Jurkat, Clone E6-1 (cell line): Measurements from ENCODE around the gene PSMD7.
"Not testable (repeated sequence)": the region's sequence is repeated elsewhere in the genome, so short reads cannot be mapped to it uniquely, and the experiment has no call there.

Experiments used
- DNase-seq: peaks from one replicate; pipeline ENCODE4 v3.0.0-alpha.2; 2011; ENCODE audit warnings: low read depth, low spot score
- H3K4me3 ChIP-seq: 2 replicates; pipeline ENCODE4 v1.5.1; 2011; ENCODE audit warnings: mild to moderate bottlenecking, low read length, control low read depth, moderate library complexity

Gene PSMD7

DNA sequence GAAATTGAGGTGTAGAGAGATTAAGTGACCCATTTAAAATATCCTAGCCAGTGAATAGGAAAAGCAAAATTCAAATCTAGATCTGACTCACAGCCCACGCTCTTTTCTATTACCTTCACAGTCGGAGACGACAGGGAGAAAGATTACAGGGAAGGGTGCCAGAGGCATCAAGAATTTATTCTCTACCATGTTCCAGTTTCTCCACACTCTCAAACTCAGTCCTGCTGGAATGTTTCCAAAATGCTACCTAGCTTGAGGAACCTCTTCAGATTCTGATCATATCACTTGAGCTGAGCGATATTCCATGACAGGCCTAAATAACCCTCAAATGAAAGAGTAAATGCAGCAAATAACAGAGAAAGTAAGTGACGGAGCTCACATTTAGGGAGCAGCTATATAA is 5.4 kb upstream of the PSMD7 start:
- no peak overlapping the region for H3K4me3 ChIP-seq
- no peak for DNase-seq

DNA sequence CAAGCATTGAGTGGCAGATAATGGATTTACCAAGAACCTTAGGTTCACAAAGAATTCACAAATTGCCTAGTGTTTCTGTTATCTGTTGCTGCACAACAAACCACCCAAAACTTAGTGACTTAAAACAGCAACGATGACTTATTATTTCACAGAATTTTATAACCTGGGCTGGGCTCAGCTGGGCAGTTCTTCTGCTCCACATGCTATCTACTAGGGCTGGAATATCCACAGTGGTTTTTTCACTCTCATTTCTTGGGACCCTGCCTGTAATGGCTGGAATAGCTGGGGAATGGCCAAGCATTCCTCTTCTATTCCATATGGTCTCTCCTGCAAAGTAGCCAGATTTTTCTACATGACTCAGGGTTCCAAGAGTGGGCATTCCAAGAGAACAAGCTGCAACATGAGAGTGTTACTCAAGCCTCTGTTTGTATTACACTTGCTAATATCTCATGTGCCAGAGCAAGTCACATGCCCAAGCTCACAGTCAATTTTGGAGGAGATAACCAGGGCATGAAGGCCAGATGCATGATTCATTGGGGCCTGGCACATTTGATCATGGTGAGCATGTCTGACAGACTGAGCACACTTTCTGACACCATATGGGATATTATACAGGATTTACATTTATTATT is 4.9 kb upstream of the PSMD7 start:
- H3K4me3 ChIP-seq = no peak overlapping the region
- DNase-seq = no peak

DNA sequence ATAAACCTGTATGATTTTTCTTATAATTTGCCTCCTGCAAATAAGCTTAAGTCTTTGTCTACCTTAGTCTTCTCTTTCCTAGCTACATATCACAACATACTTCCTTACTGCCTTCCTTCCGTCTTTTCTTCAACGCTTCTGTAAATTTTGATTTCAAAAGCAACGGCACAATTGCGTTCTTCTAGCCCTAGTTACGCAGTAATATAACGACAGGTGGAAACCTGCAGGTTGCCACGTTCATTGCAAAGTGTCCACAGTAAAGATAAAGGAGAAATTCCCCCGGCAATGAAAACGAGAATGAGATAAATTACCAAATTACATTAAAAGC is 546 bp upstream of the PSMD7 start:
- H3K4me3 ChIP-seq = peak overlapping the region; percentile 94
- DNase-seq = no peak

GRCh38 chr16:74297145-74297665 is 591 bp downstream of the PSMD7 start:
- H3K4me3 ChIP-seq = peak overlapping the region; percentile 94
- no peak for DNase-seq

- H3K4me3 ChIP-seq = peak overlapping the region; percentile 94
- no peak for DNase-seq
These were observed 1.5 kb downstream of the PSMD7 start for GRCh38 chr16:74298104-74298503.

- DNase-seq = no peak
- H3K4me3 ChIP-seq = no peak overlapping the region
These were observed 5.7 kb downstream of the PSMD7 start for GRCh38 chr16:74302341-74302740.

- DNase-seq = no peak
- no peak overlapping the region for H3K4me3 ChIP-seq
These were observed 7.7 kb downstream of the PSMD7 start for GRCh38 chr16:74304164-74304834.

DNA sequence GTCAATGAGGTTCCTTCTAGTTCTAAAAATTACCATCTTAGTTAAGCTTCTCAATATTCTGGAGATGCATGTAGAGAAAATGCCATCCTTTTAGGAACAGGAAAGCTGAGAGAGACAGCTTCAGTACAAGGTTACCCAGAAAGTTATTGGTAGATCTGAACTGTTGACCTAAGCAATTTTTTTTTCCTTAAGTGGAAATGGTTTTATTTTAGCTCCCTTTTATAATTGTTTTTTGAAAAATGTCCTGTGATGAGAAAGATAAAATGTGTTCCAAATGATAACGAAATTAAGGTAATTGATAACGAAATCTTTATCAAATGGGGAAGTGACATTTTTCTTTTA is 8.2 kb downstream of the PSMD7 start:
- no peak overlapping the region for H3K4me3 ChIP-seq
- DNase-seq = no peak

- H3K4me3 ChIP-seq = no peak overlapping the region
- DNase-seq = no peak
These were observed 8.7 kb downstream of the PSMD7 start for GRCh38 chr16:74305281-74305680.

GRCh38 chr16:74305978-74306784 is 9.6 kb downstream of the PSMD7 start:
- H3K4me3 ChIP-seq = no peak overlapping the region
- DNase-seq = no peak

GRCh38 chr16:74307383-74307782 is 10.8 kb downstream of the PSMD7 start:
- H3K4me3 ChIP-seq = no peak overlapping the region
- no peak for DNase-seq

DNA sequence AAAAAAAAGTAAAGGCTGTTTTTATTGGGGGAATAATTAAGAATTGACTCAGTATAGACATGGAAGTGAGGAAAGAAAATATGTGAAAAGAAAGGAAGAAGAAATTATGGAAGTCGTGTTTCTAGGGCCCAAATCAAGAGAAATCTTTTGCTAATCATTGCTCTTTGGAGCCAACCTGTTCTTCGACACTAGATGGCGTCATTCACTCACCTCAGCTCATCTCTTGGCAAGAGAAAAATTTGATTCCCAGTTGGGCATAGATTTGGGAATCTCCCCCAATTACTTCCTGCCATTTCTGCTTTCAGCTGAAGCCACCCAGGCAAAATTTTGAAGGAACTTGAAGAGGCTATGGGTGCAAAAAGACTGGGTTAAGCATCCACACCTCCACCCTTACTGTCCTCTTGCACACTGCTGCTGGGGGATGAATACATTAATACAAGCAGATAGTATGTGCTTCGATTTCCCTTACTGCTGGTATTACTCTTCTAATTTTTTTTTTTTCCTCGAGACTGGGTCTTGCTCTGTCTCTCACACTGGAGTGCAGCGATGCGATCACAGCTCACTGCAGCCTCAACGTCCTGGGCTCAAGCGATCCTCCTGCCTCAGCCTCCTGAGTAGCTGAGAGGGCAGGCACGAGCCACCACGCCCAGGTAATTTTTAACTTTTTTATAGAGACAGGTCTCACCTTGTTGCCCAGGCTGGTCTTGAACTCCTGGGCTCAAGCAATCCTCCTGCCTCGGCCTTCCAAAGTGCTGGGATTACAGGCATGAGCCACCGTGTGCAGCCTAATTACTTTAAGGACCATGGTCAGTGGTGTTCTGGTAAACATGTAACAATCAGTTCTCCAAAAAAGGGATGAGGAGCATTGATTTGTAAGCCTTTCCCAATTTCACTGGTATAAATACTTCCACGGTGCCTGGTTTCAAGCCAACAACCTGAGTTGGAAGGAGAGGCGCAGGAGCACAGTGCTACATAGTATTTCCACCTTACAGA is 13.5 kb downstream of the PSMD7 start:
- no peak overlapping the region for H3K4me3 ChIP-seq
- peak; percentile 41 for DNase-seq

DNA sequence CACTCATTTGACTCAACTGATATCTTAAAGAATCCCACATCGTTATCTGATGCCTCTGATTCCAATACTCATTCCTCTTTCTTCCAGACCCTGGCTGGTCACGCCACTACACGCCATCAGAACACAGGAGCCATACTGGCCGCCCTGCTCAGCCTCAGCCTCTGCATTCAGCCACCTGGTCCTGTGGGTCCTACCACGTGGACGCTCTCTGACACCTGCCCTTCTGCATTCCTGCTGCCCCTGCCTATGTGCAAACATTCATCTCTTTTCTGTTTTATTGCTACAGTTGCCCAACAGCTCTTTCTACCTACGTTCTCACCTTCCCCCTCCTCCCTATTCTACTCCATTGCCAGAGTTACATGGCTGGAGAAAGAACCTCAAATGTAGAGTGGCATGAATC is 18.4 kb downstream of the PSMD7 start:
- no peak overlapping the region for H3K4me3 ChIP-seq
- no peak for DNase-seq

DNA sequence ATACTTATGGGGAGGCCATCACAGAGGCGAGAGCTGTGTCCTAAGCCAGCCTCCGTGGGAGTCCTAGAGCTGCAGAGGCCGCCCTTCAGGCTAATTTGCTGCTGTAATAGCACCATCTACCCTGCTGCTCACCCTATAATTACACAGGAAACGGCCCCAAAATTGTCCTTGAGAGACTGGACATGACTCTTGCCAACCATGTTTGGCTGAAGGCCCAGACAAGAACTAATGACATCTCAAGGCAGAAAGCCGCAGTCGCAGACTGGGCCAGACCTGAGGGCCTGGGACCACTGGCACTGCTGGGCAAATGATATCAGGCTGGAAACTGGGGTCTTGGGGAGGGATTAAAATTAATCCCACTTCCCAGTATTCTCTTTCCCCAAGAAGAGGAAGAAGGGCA is 24.1 kb downstream of the PSMD7 start:
- DNase-seq = no peak

GRCh38 chr16:74321356-74321755 is 24.7 kb downstream of the PSMD7 start:
- no peak overlapping the region for H3K4me3 ChIP-seq
- DNase-seq = no peak

More for the DNA sequence above, 24.1 kb downstream of the PSMD7 start:
- H3K4me3 ChIP-seq = no peak overlapping the region

DNA sequence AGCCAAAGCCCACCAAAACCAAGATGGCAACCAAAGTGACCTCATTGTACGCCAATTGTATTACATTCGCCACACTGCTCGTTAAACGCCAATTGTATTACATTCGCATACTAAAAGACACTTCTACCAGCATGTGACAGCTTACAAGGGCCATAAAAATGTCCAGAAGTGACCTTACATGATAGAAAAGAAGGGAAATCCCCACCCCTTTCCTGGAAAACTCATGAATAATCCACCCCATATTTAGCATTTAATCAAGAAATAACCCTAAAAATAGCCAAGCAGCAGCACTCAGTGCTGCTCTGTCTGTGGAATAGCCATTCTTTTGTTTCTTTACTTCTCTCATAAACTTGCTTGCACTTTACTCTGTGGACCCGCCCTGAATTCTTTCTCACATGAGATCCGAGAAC is 25.7 kb downstream of the PSMD7 start:
- no peak for DNase-seq
- no peak overlapping the region for H3K4me3 ChIP-seq

- not testable (repeated sequence) for H3K4me3 ChIP-seq, DNase-seq
These were observed 28.2 kb downstream of the PSMD7 start for GRCh38 chr16:74324777-74325176.

DNA sequence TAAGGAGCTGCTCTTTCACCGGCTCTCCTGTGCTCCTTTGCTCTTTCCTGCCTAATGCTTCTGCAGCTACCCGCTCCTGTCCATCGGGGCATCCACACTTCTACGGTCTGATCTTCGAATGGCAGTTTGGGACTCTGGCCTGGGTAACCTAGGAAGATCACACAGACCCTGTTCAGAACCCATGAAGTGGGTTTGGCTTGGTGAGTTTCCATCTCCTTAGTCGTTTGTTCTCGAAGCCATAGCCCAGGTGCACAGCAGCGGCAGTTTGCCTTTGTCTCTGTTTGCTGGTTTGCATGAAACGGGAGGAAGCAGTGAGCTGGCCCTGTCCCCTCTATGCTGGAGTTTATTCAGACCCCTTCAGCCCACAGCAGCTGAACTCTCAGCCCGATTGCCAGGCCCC is 29.0 kb downstream of the PSMD7 start:
- peak; percentile 65 for DNase-seq
- H3K4me3 ChIP-seq = no peak overlapping the region

GRCh38 chr16:74328346-74328745 is 31.7 kb downstream of the PSMD7 start:
- H3K4me3 ChIP-seq, DNase-seq: not testable (repeated sequence)
